Measurements from ENCODE around the gene DMXL2.
"Not testable (repeated sequence)": the region's sequence is repeated elsewhere in the genome, so short reads cannot be mapped to it uniquely, and the experiment has no call there.

The DMXL2 gene

DNA sequence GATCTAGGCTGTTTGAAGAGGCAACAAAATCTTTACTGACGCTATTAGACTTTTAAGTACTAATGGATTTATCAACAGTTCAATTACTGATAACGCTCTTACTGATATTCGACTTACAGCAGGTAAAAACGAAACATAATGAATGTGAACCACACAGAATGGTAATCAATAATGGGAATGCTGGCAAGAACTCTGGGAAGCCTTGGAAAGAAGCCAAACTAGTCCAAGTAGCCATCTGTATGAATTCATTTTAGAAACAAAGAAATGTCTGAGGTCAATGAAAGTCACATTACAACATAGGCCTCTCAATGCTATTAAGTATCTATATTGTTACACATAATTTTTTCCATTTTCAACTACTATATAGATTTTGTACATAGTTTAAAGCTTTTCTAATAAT lies 130.0 kb downstream of the DMXL2 start:
- in situ Hi-C loops (cut with HindIII; ENCODE audit: low pct_unique_long_range_greater_than_20kb, low sequenced_read_pairs), result no loop called here
- no peak for DNase-seq (ENCODE audit: low read depth in 1 of 2, low spot score in 1 of 2)

DNA sequence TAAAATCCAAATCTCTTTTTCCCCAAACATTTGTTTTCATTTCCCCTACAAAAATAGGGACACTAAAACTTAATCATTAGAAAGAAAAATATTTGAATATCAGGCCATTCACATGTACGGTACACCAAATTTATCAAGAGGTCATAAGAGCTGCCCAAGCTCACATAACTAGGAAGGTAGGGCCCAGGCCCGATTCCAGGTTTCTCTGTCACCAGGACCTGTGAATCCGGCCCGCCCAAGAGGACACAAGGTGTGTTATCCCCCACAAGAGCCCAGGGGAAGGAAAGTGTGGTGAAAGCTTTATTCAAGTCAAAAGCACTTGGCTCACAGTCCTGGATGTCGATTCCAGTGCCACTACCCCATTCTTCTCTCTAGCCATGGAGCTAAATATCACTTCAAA lies 130.6 kb downstream of the DMXL2 start:
- TF ChIP-seq JUND (IDR thresholded peaks at IDR 0.05; ENCODE audit: low read depth), result no peak
- in situ Hi-C loops (cut with HindIII; ENCODE audit: low pct_unique_long_range_greater_than_20kb, low sequenced_read_pairs), result no loop called here
- DNase-seq (ENCODE audit: low read depth in 1 of 2, low spot score in 1 of 2), result no peak

More for the DNA sequence above, 130.0 kb downstream of the DMXL2 start:
- TF ChIP-seq JUND (IDR thresholded peaks at IDR 0.05; ENCODE audit: low read depth), result no peak

DNA sequence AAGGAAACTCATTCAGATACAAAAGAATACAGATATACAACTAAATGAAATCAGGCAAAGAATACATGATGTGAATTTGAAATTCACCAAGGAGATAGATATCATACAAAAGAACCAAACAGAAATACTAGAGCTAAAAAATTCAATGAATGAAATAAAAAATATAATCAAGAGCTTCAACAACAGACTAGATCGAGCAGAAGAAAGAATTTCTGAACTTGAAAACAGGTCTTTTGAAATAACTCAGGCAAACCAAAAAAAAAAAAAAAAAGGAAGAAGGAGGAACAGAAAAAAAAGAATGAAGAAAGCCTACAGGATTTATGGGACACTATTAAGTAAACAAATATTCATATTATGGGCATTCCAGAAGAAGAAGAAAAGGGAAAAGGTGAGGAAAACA lies 137.8 kb downstream of the DMXL2 start:
- in situ Hi-C loops (cut with HindIII; ENCODE audit: low pct_unique_long_range_greater_than_20kb, low sequenced_read_pairs), result no loop called here
- no peak for DNase-seq (ENCODE audit: low read depth in 1 of 2, low spot score in 1 of 2)
- no peak for TF ChIP-seq JUND (IDR thresholded peaks at IDR 0.05; ENCODE audit: low read depth)

DNA sequence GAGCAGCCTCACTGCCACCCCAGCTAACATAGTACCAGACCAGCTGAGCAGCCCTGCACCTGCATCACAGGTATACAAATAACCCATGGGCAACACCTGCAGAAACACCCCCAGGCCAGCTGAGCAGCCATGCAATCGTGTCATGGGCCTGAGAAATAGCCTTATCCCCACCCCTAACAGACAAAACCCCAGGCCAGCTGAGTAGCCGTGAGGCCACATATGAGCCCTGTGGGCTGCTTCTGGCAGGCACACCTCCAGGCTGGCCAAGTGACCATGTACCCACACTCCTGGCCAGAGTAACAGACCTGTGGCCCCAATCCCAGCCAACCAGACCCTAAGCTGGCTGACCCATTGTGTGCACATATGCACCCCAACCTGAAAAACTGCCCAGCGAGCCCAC lies 138.6 kb downstream of the DMXL2 start:
- DNase-seq (ENCODE audit: low read depth in 1 of 2, low spot score in 1 of 2), result no peak
- in situ Hi-C loops (cut with HindIII; ENCODE audit: low pct_unique_long_range_greater_than_20kb, low sequenced_read_pairs), result no loop called here
- no peak for TF ChIP-seq JUND (IDR thresholded peaks at IDR 0.05; ENCODE audit: low read depth)

DNA sequence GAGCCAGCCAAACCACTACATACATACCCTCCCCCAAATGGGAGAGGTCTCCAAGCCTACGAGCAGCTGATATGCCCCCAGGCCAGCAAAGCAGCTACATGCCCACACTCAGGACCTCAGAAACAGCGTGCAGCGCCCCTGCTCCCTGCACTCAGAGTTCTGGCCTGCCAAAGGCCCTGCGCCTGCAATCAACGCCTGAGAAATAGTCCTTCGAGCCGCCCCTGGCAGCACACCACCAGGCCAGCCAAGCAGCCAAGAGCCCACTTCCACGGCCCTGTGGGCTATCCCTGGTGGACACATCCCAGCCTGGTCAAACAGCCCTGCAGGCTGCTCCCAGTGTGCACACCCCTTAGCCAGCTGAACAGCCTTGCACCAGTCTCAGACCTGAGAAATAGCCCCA lies 139.1 kb downstream of the DMXL2 start:
- in situ Hi-C loops (cut with HindIII; ENCODE audit: low pct_unique_long_range_greater_than_20kb, low sequenced_read_pairs), result no loop called here
- no peak for DNase-seq (ENCODE audit: low read depth in 1 of 2, low spot score in 1 of 2)
- TF ChIP-seq JUND (IDR thresholded peaks at IDR 0.05; ENCODE audit: low read depth), result no peak

DNA sequence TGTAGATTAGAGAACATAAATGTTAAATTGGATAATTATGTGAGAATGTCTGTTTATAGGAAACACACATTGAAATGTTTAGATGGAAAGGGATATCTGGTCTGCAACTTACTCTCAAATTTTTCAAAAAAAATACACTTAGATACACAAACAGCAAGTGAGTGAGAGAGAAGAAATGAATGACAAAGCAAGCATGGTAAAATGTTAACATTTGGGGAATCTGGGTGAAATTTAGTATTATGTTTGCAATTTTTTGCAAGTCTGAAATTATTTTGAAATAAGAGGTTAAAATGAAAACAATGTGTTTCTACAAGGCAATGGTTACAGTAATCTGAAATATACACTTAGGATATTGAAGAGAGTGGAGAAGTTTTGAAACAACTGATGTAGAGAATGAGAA lies 146.8 kb downstream of the DMXL2 start:
- no peak for TF ChIP-seq JUND (IDR thresholded peaks at IDR 0.05; ENCODE audit: low read depth)
- in situ Hi-C loops (cut with HindIII; ENCODE audit: low pct_unique_long_range_greater_than_20kb, low sequenced_read_pairs), result no loop called here

DNA sequence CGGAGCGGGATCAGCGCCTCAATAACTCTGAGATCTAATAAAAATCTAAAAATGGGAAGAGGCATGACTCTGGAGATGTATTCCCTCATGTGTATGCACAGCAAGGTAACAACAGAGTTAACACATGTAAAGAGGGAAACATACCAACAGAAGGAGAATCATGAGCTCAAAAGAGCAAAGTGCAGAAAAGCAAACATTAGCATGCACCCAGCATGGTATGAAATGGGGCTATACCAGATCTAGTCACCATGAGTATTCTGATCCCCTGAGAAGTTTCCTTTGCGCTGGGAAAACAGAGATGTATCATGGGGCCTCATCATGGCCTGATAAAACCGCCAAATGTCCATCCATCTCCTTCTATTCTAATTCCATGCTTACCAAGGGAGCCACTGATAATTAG lies 152.1 kb downstream of the DMXL2 start:
- in situ Hi-C loops (cut with HindIII; ENCODE audit: low pct_unique_long_range_greater_than_20kb, low sequenced_read_pairs), result no loop called here
- no peak for DNase-seq (ENCODE audit: low read depth in 1 of 2, low spot score in 1 of 2)
- TF ChIP-seq JUND (IDR thresholded peaks at IDR 0.05; ENCODE audit: low read depth), result no peak

More for the DNA sequence above, 146.8 kb downstream of the DMXL2 start:
- no peak for DNase-seq (ENCODE audit: low read depth in 1 of 2, low spot score in 1 of 2)

DNA sequence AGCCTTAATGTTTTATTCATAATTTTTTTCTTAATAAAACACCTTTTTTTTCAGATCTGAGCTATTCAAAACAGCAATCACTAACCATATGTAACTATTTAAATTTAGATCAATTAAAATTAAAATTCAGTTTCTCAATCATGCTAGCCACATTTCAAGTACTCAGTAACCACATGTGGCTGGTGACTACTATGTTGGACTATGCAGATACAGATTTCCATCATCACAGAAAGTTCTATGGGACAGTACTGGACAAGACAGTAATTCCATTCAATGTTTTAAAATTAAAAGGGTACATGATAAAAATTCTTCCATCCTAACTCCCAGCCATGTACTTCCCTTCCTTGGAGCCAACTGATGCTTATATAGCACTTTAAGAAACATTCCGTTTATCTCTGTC lies 161.8 kb downstream of the DMXL2 start:
- TF ChIP-seq JUND (IDR thresholded peaks at IDR 0.05; ENCODE audit: low read depth), result no peak
- no peak for DNase-seq (ENCODE audit: low read depth in 1 of 2, low spot score in 1 of 2)

DNA sequence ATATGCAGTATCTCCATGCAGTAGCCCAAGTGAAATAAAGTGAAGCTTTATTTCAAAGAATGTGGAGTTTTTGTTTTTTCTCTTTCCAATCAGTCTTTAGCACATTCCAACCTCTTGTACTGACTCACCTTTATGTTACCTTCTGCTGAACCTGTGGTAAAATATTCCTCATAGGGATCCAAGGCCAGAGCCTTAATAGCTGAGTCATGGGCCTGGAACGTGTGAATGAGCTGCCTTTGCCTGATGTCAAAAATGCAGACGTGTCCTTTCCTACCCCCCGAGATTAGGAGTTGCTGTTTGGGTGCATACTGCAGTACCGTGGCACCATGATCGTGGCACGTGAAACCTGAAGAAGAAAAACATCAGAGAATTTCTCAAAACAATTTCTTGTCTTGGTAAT lies 172.6 kb downstream of the DMXL2 start:
- TF ChIP-seq JUND (IDR thresholded peaks at IDR 0.05; ENCODE audit: low read depth), result no peak
- DNase-seq (ENCODE audit: low read depth in 1 of 2, low spot score in 1 of 2), result no peak
- in situ Hi-C loops (cut with HindIII; ENCODE audit: low pct_unique_long_range_greater_than_20kb, low sequenced_read_pairs), result no loop called here

More for the DNA sequence above, 161.8 kb downstream of the DMXL2 start:
- in situ Hi-C loops (cut with HindIII; ENCODE audit: low pct_unique_long_range_greater_than_20kb, low sequenced_read_pairs), result no loop called here

DNA sequence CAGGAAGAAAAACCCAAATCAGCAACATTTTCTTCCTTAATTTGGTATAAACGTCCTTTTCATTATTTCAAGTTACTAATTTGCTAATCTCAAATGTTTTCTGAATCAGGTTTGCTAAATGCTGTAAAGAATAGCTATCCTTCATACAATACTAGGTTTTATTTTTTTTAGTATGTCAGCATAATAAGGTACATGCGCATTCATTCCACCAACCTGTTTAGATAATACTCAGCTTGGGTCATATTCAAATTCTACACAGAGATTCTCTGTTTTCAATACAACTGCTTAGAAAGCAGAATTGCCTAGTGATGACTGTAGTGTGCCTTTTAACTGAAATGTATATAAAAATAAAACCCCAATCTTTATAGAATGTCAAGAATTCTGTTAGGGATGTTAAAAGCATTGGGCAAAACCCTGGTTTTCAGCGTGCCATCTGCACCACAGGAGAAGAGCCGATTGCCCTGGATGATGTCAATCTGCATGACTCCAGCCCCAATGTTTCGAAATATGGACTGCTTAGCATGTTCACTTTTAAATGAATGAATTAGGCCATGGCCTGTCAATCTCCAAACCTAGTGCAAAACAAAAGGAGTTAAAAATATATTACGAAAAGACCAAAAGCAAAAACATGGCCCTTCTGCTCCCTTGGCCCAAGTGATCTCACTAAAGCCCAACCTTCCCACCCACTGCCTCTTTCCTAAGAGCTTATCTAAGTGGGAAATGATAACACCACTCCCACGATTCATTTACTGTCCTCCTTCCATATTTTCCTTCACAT lies 173.8 kb downstream of the DMXL2 start:
- in situ Hi-C loops (cut with HindIII; ENCODE audit: low pct_unique_long_range_greater_than_20kb, low sequenced_read_pairs), result no loop called here
- TF ChIP-seq JUND (IDR thresholded peaks at IDR 0.05; ENCODE audit: low read depth), result no peak
- DNase-seq (ENCODE audit: low read depth in 1 of 2, low spot score in 1 of 2), result no peak

DNA sequence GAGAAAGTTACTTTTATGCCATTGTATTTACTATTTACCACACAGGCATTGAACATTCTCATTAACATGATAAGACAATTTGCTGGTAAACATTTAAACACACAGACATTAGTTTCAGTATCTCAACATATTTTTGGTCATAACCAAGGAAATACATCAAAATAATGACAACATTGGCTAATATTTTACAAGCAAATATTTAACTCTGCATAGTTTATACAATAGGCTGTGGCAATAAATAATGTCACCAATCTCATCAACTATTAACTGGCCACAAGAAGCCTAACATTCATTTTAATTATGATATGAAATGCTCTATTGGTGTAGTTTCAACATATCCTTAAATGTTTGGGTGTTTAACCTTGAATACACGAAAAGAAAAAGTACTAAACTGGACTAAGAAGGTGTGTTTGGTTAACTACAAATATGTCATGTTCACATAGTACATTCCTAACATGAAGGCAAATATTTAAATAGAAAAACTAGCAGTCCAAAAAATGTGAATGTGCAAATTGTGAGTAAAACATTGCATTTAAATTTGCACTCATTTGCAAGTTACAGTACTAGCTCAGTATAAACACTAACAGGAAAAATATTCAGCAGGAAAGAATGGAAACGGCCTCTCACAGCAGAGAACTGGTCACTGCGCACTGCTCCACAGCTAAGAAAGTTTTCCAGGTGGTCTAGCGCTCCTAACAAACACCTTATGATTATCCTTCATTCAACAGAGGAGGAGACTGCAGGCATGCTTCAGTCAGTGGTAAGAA lies 174.5 kb downstream of the DMXL2 start:
- no peak for TF ChIP-seq JUND (IDR thresholded peaks at IDR 0.05; ENCODE audit: low read depth)
- DNase-seq (ENCODE audit: low read depth in 1 of 2, low spot score in 1 of 2), result no peak
- in situ Hi-C loops (cut with HindIII; ENCODE audit: low pct_unique_long_range_greater_than_20kb, low sequenced_read_pairs), result no loop called here

DNA sequence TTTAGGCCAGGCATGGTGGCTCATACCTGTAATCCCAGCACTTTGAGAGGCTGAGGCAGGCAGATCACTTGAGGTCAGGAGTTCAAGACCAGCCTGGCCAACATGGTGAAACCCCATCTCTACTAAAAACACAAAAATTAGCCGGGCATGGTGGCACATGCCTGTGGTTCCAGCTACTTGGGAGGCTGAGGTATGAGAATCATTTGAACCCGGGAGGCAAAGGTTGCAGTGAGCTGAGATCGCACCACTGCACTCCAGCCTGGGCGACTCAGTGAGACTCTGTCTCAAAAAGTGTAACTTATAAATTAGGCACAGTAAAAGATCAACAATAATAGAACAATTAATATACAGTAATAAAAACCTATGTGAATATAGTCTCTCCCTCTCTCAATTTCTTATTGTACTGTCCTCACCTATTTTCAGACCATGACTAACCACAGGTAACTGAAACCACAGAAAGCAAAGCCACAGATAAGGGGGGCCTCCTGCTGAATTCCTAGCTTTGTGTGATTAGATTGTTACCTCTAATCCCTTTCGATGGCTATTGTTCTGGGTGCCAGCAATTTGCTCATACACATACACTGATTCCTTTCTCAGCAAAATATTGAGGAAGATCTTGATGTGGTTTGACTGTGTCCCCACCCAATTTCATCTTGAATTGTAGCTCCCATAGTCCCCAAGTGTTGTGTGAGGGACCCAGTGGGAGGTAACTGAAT lies 176.4 kb downstream of the DMXL2 start:
- in situ Hi-C loops (cut with HindIII; ENCODE audit: low pct_unique_long_range_greater_than_20kb, low sequenced_read_pairs); DNase-seq (ENCODE audit: low read depth in 1 of 2, low spot score in 1 of 2): not testable (repeated sequence)

DNA sequence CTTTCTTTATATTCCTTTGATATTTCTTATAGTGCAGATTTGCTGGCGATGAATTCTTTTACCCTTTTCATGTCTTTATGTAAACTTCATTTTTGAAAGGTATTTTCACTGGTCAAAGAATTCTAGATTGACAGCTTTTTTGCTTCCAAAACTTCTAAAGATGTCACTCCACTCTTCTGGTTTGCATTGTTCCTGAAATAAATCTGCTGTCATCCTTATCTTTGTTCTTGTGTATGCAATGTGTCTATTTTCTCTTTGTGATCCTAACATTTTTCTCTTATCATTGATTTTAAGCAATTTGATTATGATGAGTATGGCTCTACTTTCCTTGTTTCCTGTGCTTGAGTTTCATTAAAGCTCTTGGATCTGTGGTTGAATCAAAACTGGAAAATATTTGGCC lies 177.8 kb downstream of the DMXL2 start:
- DNase-seq (ENCODE audit: low read depth in 1 of 2, low spot score in 1 of 2), result no peak
- TF ChIP-seq JUND (IDR thresholded peaks at IDR 0.05; ENCODE audit: low read depth), result no peak
- in situ Hi-C loops (cut with HindIII; ENCODE audit: low pct_unique_long_range_greater_than_20kb, low sequenced_read_pairs), result no loop called here

All from T47D (cell line).